ENCODE results near the gene CELF2.

The CELF2 gene

DNA sequence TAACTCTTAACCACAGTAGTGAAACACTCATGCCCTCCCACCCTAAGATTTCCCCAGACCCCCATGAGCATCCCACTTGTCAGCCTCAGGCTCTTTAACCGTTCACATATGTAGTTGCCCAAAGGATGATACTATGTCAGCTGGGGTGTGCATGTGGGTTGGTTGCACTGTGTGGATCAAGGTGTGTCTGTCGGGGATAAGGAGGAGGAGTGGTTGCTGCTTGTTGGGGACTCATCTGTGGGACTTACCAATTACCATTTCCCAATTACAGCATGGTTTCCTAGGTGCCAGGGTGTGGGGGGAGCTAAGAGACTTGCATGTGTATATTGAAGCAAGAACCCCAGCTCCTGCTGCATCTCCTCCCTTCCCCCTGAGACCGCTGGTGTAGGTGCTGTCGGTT, 48.8 kb downstream of the CELF2 start:
- no peaks in the 10 kb centered on the region for H4K20me1 ChIP-seq (ENCODE audit: control insufficient read depth, insufficient read depth, low read depth, low read length)
- H3K27me3 ChIP-seq (ENCODE audit: control insufficient read depth, low read length), result 0 out of 2 replicates have a peak, but pooled peaks cover 5% of the 10 kb centered on the region
- no peaks in the 10 kb centered on the region for H3K79me2 ChIP-seq (ENCODE audit: control insufficient read depth, low read length)
- no peak overlapping the region for H3K27ac ChIP-seq (ENCODE audit: low read depth, low read length)
- no peaks in the 10 kb centered on the region for H3K4me1 ChIP-seq (ENCODE audit: control insufficient read depth, low read length)
- no peaks in the 10 kb centered on the region for H3K9me2 ChIP-seq (replicated peaks; ENCODE audit: control insufficient read depth, low read length)
- H3F3A ChIP-seq (ENCODE audit: control insufficient read depth, insufficient read depth), result no peaks in the 10 kb centered on the region
- no peak overlapping the region for H3K4me2 ChIP-seq (ENCODE audit: low read length)
- H3K9me3 ChIP-seq (ENCODE audit: control insufficient read depth, insufficient read depth, low read length), result no peaks in the 10 kb centered on the region
- no peak overlapping the region for H3K4me3 ChIP-seq (ENCODE audit: low read length)
- H3K36me3 ChIP-seq (ENCODE audit: control insufficient read depth, low read length), result no peaks in the 10 kb centered on the region
- no peak for TF ChIP-seq EZH2phosphoT487 (IDR thresholded peaks at IDR 0.05; ENCODE audit: borderline replicate concordance, low read length)
- TF ChIP-seq CTCF (IDR thresholded peaks at IDR 0.05; ENCODE audit: low read depth, low read length, poor library complexity, severe bottlenecking), result no peak

DNA sequence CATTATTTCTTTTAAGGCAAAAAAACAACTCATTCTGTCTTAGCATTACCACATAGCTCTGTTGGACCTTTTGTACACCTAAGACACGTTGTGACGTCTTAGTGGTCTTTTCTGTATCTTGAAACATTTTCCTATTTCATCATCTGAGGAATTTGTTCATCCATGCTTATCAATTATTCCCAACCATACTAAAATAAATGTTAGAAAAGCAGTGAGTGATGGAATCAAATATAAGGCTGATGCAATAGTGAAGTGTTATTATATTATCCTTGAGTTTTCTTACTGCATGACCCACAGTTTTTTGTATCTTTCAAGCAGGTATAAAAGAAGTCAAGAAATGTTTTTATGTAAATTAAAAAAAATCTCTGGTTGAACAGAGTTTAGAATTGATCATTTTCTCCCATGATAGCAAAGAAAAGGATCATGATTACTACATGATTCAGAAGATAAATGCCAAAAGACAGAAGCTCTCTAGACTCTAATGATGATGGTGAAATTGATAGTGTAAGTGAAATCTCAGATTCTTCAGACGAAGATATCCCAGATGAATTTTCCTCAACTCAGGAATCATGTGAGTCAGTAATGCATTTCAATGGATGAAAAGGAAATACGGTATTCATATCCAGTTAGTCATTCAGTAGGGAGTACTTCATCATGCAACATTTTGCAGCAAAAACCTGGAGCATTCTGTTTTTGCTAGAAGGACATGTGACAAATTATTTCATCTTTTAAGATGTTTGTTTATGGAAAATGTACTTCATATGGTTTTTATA, 51.4 kb downstream of the CELF2 start:
- H3K36me3 ChIP-seq (ENCODE audit: control insufficient read depth, low read length), result no peaks in the 10 kb centered on the region
- no peak overlapping the region for H3K4me2 ChIP-seq (ENCODE audit: low read length)
- H3K79me2 ChIP-seq (ENCODE audit: control insufficient read depth, low read length), result no peaks in the 10 kb centered on the region
- no peak overlapping the region for H3K4me3 ChIP-seq (ENCODE audit: low read length)
- no peaks in the 10 kb centered on the region for H3F3A ChIP-seq (ENCODE audit: control insufficient read depth, insufficient read depth)
- H3K27me3 ChIP-seq (ENCODE audit: control insufficient read depth, low read length), result 0 out of 2 replicates have a peak, but pooled peaks cover 7% of the 10 kb centered on the region
- no peaks in the 10 kb centered on the region for H4K20me1 ChIP-seq (ENCODE audit: control insufficient read depth, insufficient read depth, low read depth, low read length)
- no peaks in the 10 kb centered on the region for H3K9me2 ChIP-seq (replicated peaks; ENCODE audit: control insufficient read depth, low read length)
- no peak for TF ChIP-seq CTCF (IDR thresholded peaks at IDR 0.05; ENCODE audit: low read depth, low read length, poor library complexity, severe bottlenecking)
- no peak for TF ChIP-seq EZH2phosphoT487 (IDR thresholded peaks at IDR 0.05; ENCODE audit: borderline replicate concordance, low read length)
- no peaks in the 10 kb centered on the region for H3K9me3 ChIP-seq (ENCODE audit: control insufficient read depth, insufficient read depth, low read length)
- no peaks in the 10 kb centered on the region for H3K4me1 ChIP-seq (ENCODE audit: control insufficient read depth, low read length)
- H3K27ac ChIP-seq (ENCODE audit: low read depth, low read length), result no peak overlapping the region

GRCh38 chr10:11073410-11073809, 55.7 kb downstream of the CELF2 start:
- H3K36me3 ChIP-seq (ENCODE audit: control insufficient read depth, low read length), result no peaks in the 10 kb centered on the region
- H3K27me3 ChIP-seq (ENCODE audit: control insufficient read depth, low read length), result 0 out of 2 replicates have a peak, but pooled peaks cover 5% of the 10 kb centered on the region
- no peaks in the 10 kb centered on the region for H3K9me2 ChIP-seq (replicated peaks; ENCODE audit: control insufficient read depth, low read length)
- H3K4me1 ChIP-seq (ENCODE audit: control insufficient read depth, low read length), result no peaks in the 10 kb centered on the region
- H3K4me3 ChIP-seq (ENCODE audit: low read length), result no peak overlapping the region
- no peaks in the 10 kb centered on the region for H3F3A ChIP-seq (ENCODE audit: control insufficient read depth, insufficient read depth)
- no peaks in the 10 kb centered on the region for H3K9me3 ChIP-seq (ENCODE audit: control insufficient read depth, insufficient read depth, low read length)
- no peaks in the 10 kb centered on the region for H4K20me1 ChIP-seq (ENCODE audit: control insufficient read depth, insufficient read depth, low read depth, low read length)
- H3K27ac ChIP-seq (ENCODE audit: low read depth, low read length), result no peak overlapping the region
- no peak overlapping the region for H3K4me2 ChIP-seq (ENCODE audit: low read length)
- no peaks in the 10 kb centered on the region for H3K79me2 ChIP-seq (ENCODE audit: control insufficient read depth, low read length)
- TF ChIP-seq CTCF (IDR thresholded peaks at IDR 0.05; ENCODE audit: low read depth, low read length, poor library complexity, severe bottlenecking) (no peak), EZH2phosphoT487 (IDR thresholded peaks at IDR 0.05; ENCODE audit: borderline replicate concordance, low read length) (no peak)

All from DOHH2 (cell line).